Right hindlimb (tissue), 1 donor: Measurements from ENCODE around the gene GNAL.
"Not testable (repeated sequence)": the region's sequence is repeated elsewhere in the genome, so short reads cannot be mapped to it uniquely, and the experiment has no call there.

Source experiments
- DNase-seq: peaks from one replicate; pipeline ENCODE4 v3.0.0-alpha.2; 2018

GNAL gene

GRCh38 chr18:11818486-11819203, 129.6 kb downstream of the GNAL start:
- no peak for DNase-seq

- no peak for DNase-seq
Observed at GRCh38 chr18:11819938-11820337, 130.9 kb downstream of the GNAL start.

GRCh38 chr18:11820697-11821096, 131.6 kb downstream of the GNAL start:
- no peak for DNase-seq

- no peak for DNase-seq
Observed at GRCh38 chr18:11821208-11821607, 132.1 kb downstream of the GNAL start.

- no peak for DNase-seq
Observed at GRCh38 chr18:11821643-11822237, 132.7 kb downstream of the GNAL start.

GRCh38 chr18:11823545-11823944, 134.5 kb downstream of the GNAL start:
- no peak for DNase-seq

GRCh38 chr18:11826836-11827235, 137.8 kb downstream of the GNAL start:
- no peak for DNase-seq

- DNase-seq, result no peak
Observed at GRCh38 chr18:11828786-11829432, 139.8 kb downstream of the GNAL start.

- DNase-seq, result no peak
Observed at GRCh38 chr18:11830585-11830984, 141.5 kb downstream of the GNAL start.

GRCh38 chr18:11831921-11832320, 142.9 kb downstream of the GNAL start:
- DNase-seq, result no peak

- DNase-seq, result no peak
Observed at GRCh38 chr18:11834772-11835171, 145.7 kb downstream of the GNAL start.

- DNase-seq, result no peak
Observed at GRCh38 chr18:11839556-11839955, 150.5 kb downstream of the GNAL start.

- no peak for DNase-seq
Observed at GRCh38 chr18:11840493-11840892, 151.4 kb downstream of the GNAL start.

- no peak for DNase-seq
Observed at GRCh38 chr18:11842562-11842961, 153.5 kb downstream of the GNAL start.

- DNase-seq, result no peak
Observed at GRCh38 chr18:11844436-11844835, 155.4 kb downstream of the GNAL start.

- DNase-seq, result no peak
Observed at GRCh38 chr18:11845654-11846053, 156.6 kb downstream of the GNAL start.

- DNase-seq, result no peak
Observed at GRCh38 chr18:11847811-11848210, 158.7 kb downstream of the GNAL start.

- DNase-seq, result no peak
Observed at GRCh38 chr18:11849279-11849678, 160.2 kb downstream of the GNAL start.

GRCh38 chr18:11849841-11850634, 161.0 kb downstream of the GNAL start:
- peak; percentile 79 for DNase-seq

GRCh38 chr18:11850821-11851145, 161.7 kb downstream of the GNAL start:
- DNase-seq, result no peak

- peak; percentile 98 for DNase-seq
Observed at GRCh38 chr18:11851146-11851805, 162.2 kb downstream of the GNAL start, which contains the start of gene CHMP1B. TSS of gene CHMP1B (plus strand) at chr18:11851413. CDS start at chr18:11851512, 99 bp downstream.

GRCh38 chr18:11851806-11852337, 162.8 kb downstream of the GNAL start:
- peak; percentile 31 for DNase-seq

GRCh38 chr18:11854554-11854953, 165.5 kb downstream of the GNAL start:
- DNase-seq, result not testable (repeated sequence)
